Erythroblast (primary cell): Measurements from ENCODE around the gene ADAM10.

Source experiments
- GATA1 ChIP-seq: IDR thresholded peaks from 2 replicates; pipeline ENCODE4 v1.6.1; 2011; ENCODE audit warnings: low read depth, mild to moderate bottlenecking, control low read depth, low read length, moderate library complexity
- POLR2A ChIP-seq: IDR thresholded peaks from 2 replicates; pipeline ENCODE4 v1.6.1; 2011; ENCODE audit warnings: mild to moderate bottlenecking, low read length

- no peak for TF ChIP-seq POLR2A
- TF ChIP-seq GATA1 = no peak
Observed at GRCh38 chr15:58686286-58686685, 63.2 kb downstream of the ADAM10 start.
